ENCODE measurements around the gene PLVAP.

PLVAP gene

GRCh38 chr19:17376935-17377600 is at the start of gene PLVAP:
PLVAP (minus strand) TSS chr19:17377342; CDS start chr19:17377288, 54 bp downstream.
- peak; percentile 86 for DNase-seq

GRCh38 chr19:17424743-17425365 is 47.7 kb upstream of the PLVAP start:
- peak; percentile 83 for DNase-seq

- DNase-seq, result no peak
Observed at GRCh38 chr19:17423429-17424208, 46.5 kb upstream of the PLVAP start.

GRCh38 chr19:17421942-17422341 is 44.8 kb upstream of the PLVAP start:
- no peak for DNase-seq

GRCh38 chr19:17420475-17420924 is 43.4 kb upstream of the PLVAP start:
- peak; percentile 80 for DNase-seq

GRCh38 chr19:17419621-17420474 is 42.7 kb upstream of the PLVAP start, which contains the start of gene MVB12A:
MVB12A (plus strand) TSS chr19:17420047; CDS start chr19:17420136, 89 bp downstream.
- DNase-seq, result peak; percentile 98

GRCh38 chr19:17419154-17419620 is 42.0 kb upstream of the PLVAP start:
- no peak for DNase-seq

GRCh38 chr19:17418710-17419109 is 41.6 kb upstream of the PLVAP start:
- DNase-seq, result no peak

- DNase-seq, result no peak
Observed at GRCh38 chr19:17415121-17415520, 38.0 kb upstream of the PLVAP start.

GRCh38 chr19:17414097-17414496 is 37.0 kb upstream of the PLVAP start:
- no peak for DNase-seq

GRCh38 chr19:17411801-17412200 is 34.7 kb upstream of the PLVAP start:
- no peak for DNase-seq

- no peak for DNase-seq
Observed at GRCh38 chr19:17409990-17410389, 32.8 kb upstream of the PLVAP start.

GRCh38 chr19:17406887-17407196 is 29.7 kb upstream of the PLVAP start:
- no peak for DNase-seq

- peak; percentile 80 for DNase-seq
Observed at GRCh38 chr19:17406046-17406886, 29.1 kb upstream of the PLVAP start.

GRCh38 chr19:17405250-17406045 is 28.3 kb upstream of the PLVAP start, which contains the start of gene BST2:
BST2 (minus strand) TSS chr19:17405630; CDS start chr19:17405575, 55 bp downstream.
- DNase-seq, result peak; percentile 93

GRCh38 chr19:17404621-17405249 is 27.6 kb upstream of the PLVAP start:
- DNase-seq, result no peak

- DNase-seq, result peak; percentile 21
Observed at GRCh38 chr19:17404015-17404414, 26.9 kb upstream of the PLVAP start.

GRCh38 chr19:17402982-17403855 is 26.1 kb upstream of the PLVAP start:
- DNase-seq, result peak; percentile 76

GRCh38 chr19:17401628-17402027 is 24.5 kb upstream of the PLVAP start:
- DNase-seq, result no peak
